GM23338 (cell line): Measurements from ENCODE around the gene GPR39. TPM values are rescaled to one million over a fixed set of nuclear protein-coding genes. Genes with fewer than 3 reads are reported as not detected.

ENCODE experiments used
- ATAC-seq: fragments of 200-7000 bp; cut with Tn5 transposase; 3 replicates; pipeline ENCODE4 v1.9.1; 2020
- DNase-seq: peaks from one replicate; pipeline ENCODE4 v3.0.0-alpha.2; 2015; ENCODE audit warnings: low spot score
- H2AFZ ChIP-seq: fragments of 200-600 bp; sonication (generic); 2 replicates; pipeline ENCODE4 v1.8.0; 2016; ENCODE audit warnings: antibody characterized with exemption, mild to moderate bottlenecking, moderate library complexity
- H3F3A ChIP-seq: fragments of 200-600 bp; sonication (generic); replicated peaks from 2 replicates; pipeline ENCODE4 v1.8.0; 2017; ENCODE audit warnings: antibody characterized with exemption, mixed run types, low read depth
- H3K27ac ChIP-seq: fragments of 200-600 bp; sonication (generic); 2 replicates; pipeline ENCODE4 v1.6.1; 2016; ENCODE audit warnings: low read depth
- H3K27me3 ChIP-seq: fragments of 200-600 bp; sonication (generic); 2 replicates; pipeline ENCODE4 v1.8.0; 2016; ENCODE audit warnings: mild to moderate bottlenecking, mixed run types, moderate library complexity; ENCODE audit not compliant: insufficient read depth
- H3K36me3 ChIP-seq: fragments of 200-600 bp; sonication (generic); 2 replicates; pipeline ENCODE4 v1.8.0; 2016; ENCODE audit warnings: mild to moderate bottlenecking; ENCODE audit not compliant: insufficient read depth
- H3K4me1 ChIP-seq: fragments of 200-600 bp; sonication (generic); 2 replicates; pipeline ENCODE4 v1.8.0; 2016; ENCODE audit warnings: mild to moderate bottlenecking, moderate library complexity; ENCODE audit not compliant: insufficient read depth
- H3K4me2 ChIP-seq: fragments of 200-600 bp; sonication (generic); 2 replicates; pipeline ENCODE4 v1.7.1; 2017; ENCODE audit warnings: mixed run types
- H3K4me3 ChIP-seq: fragments of 200-600 bp; sonication (generic); 2 replicates; pipeline ENCODE4 v1.6.1; 2016; ENCODE audit warnings: mixed run types
- H3K79me2 ChIP-seq: fragments of 200-600 bp; sonication (generic); replicated peaks from 2 replicates; pipeline ENCODE4 v1.8.0; 2017; ENCODE audit warnings: mild to moderate bottlenecking; ENCODE audit not compliant: insufficient read depth
- H3K9me2 ChIP-seq: fragments of 200-600 bp; sonication (generic); 2 replicates; pipeline ENCODE4 v1.8.0; 2017; ENCODE audit not compliant: insufficient read depth
- H4K20me1 ChIP-seq: fragments of 200-600 bp; sonication (generic); replicated peaks from 2 replicates; pipeline ENCODE4 v1.8.0; 2017; ENCODE audit warnings: mild to moderate bottlenecking; ENCODE audit not compliant: insufficient read depth
- H3K27ac Mint-ChIP-seq: 2 replicates; pipeline ENCODE4 v1.8.0; 2020; ENCODE audit warnings: inconsistent platforms, mild to moderate bottlenecking, moderate library complexity, mixed read lengths
- H3K27me3 Mint-ChIP-seq: 3 replicates; pipeline ENCODE4 v1.8.0; 2022; ENCODE audit warnings: low read depth, mild to moderate bottlenecking, moderate library complexity, mixed read lengths, inconsistent platforms; ENCODE audit not compliant: insufficient read depth, poor library complexity
- H3K36me3 Mint-ChIP-seq: 3 replicates; pipeline ENCODE4 v1.8.0; 2021; ENCODE audit warnings: low read depth, mild to moderate bottlenecking, inconsistent platforms, moderate library complexity, mixed read lengths
- H3K4me1 Mint-ChIP-seq: 3 replicates; pipeline ENCODE4 v1.8.0; 2020; ENCODE audit warnings: mild to moderate bottlenecking, inconsistent platforms, mixed read lengths
- H3K4me3 Mint-ChIP-seq: 3 replicates; pipeline ENCODE4 v1.8.0; 2021; ENCODE audit warnings: moderate library complexity, mild to moderate bottlenecking, inconsistent platforms, mixed read lengths
- H3K9me3 Mint-ChIP-seq: 3 replicates; pipeline ENCODE4 v1.8.0; 2020; ENCODE audit warnings: moderate library complexity, mild to moderate bottlenecking, inconsistent platforms, mixed read lengths
- CTCF ChIP-seq, 2 experiments: fragments of 200-600 bp in 1 of 2; sonication (generic) in 1 of 2; conservative IDR thresholded peaks; 2 replicates each; pipeline versions ENCODE4 v1.5.1 to v1.6.1; 2016 to 2017; ENCODE audit warnings: antibody characterized with exemption in 2 of 2, low read depth in 2 of 2, mild to moderate bottlenecking in 2 of 2, moderate library complexity in 1 of 2
- EZH2 ChIP-seq: fragments of 200-600 bp; sonication (generic); IDR thresholded peaks from one replicate; pipeline ENCODE4 v1.8.0; 2017; ENCODE audit warnings: antibody characterized with exemption, mild to moderate bottlenecking, low read depth; ENCODE audit not compliant: unreplicated experiment
- JUNB ChIP-seq: IDR thresholded peaks from one replicate; pipeline ENCODE4 v1.6.1; 2016; ENCODE audit warnings: antibody characterized with exemption; ENCODE audit not compliant: unreplicated experiment
- REST ChIP-seq: IDR thresholded peaks from one replicate; pipeline ENCODE4 v1.6.1; 2018; ENCODE audit warnings: antibody characterized with exemption; ENCODE audit not compliant: unreplicated experiment
- STAT1 ChIP-seq: IDR thresholded peaks from one replicate; pipeline ENCODE4 v1.6.1; 2016; ENCODE audit warnings: antibody characterized with exemption; ENCODE audit not compliant: unreplicated experiment
- ZNF462 ChIP-seq: fragments of 250-450 bp; sonication (Bioruptor Pico); IDR thresholded peaks from 2 replicates; pipeline ENCODE4 v1.5.0; 2020; ENCODE audit warnings: mild to moderate bottlenecking, moderate library complexity
- polyA plus RNA-seq: library from polyadenylated mRNA; unstranded; fragments of >200 nt; fragmentation: Nextera tagmentation; extraction: Ambion mirVana; gene quantifications from 2 replicates; pipeline ENCODE4 v1.2.1, GENCODE V29; 2016
- total RNA-seq: library from RNA; depleted of rRNA; stranded (reverse); fragments of >200 nt; shearing (Covaris generic); gene quantifications from 2 replicates; pipeline ENCODE4 v1.2.3, GENCODE V29; 2014

The GPR39 gene
- total and polyA plus RNA-seq, 2 experiments from 2014 or later = 0.55 to 1.9 TPM

GRCh38 chr2:132667706-132668105 lies 251.1 kb downstream of the GPR39 start (continued):
- TF ChIP-seq JUNB (no peak), REST (no peak), EZH2 (no peak)

- H3K27ac ChIP-seq = no peak overlapping the region
- ATAC-seq = peak; percentile 46
- H3K27me3 ChIP-seq = peaks cover 75% of the 10 kb centered on the region
- H3F3A ChIP-seq = no peaks in the 10 kb centered on the region
- TF ChIP-seq STAT1 (no peak), CTCF (conservative IDR thresholded peaks at IDR 0.05; ENCODE audit: low read depth in 2 of 2) (peak; percentile 48 to 61), ZNF462 (CRISPR knock-in tag) (no peak)
- H4K20me1 ChIP-seq = no peaks in the 10 kb centered on the region
- H2AFZ ChIP-seq = no peak overlapping the region
- peaks cover 22% of the 10 kb centered on the region for H3K4me1 ChIP-seq
- H3K36me3 ChIP-seq = no peaks in the 10 kb centered on the region
- peaks cover 15% of the 10 kb centered on the region for H3K4me1 Mint-ChIP-seq
- DNase-seq = peak; percentile 71
- H3K4me3 Mint-ChIP-seq = peak overlapping the region; percentile 80
- no peak overlapping the region for H3K27ac Mint-ChIP-seq
- H3K4me2 ChIP-seq = peak overlapping the region; percentile 93
- H3K9me3 Mint-ChIP-seq = no peaks in the 10 kb centered on the region
- H3K9me2 ChIP-seq = no peaks in the 10 kb centered on the region
- H3K36me3 Mint-ChIP-seq = no peaks in the 10 kb centered on the region
- H3K4me3 ChIP-seq = peak overlapping the region; percentile 79
- H3K79me2 ChIP-seq = no peaks in the 10 kb centered on the region
- H3K27me3 Mint-ChIP-seq = peaks cover 52% of the 10 kb centered on the region
Measured at GRCh38 chr2:132668189-132668823, 251.7 kb downstream of the GPR39 start.
